Right lobe of liver (tissue), 4 donors: ENCODE measurements around the gene SNX19.

Experiments
- POLR2A ChIP-seq: fragments of 450-650 bp; IDR thresholded peaks from one replicate; pipeline ENCODE4 v1.6.1; 2017; ENCODE audit warnings: antibody characterized with exemption, mild to moderate bottlenecking
- TF ChIP-seq, protein P1 (sequence below), 4 donors: fragments of 200-600 bp in 3 of 4; fragments of 450-650 bp in 1 of 4; IDR thresholded peaks; one replicate each; pipeline versions ENCODE4 v1.5.1 to v1.8.0; 2016 to 2022; ENCODE audit warnings: antibody characterized with exemption in 4 of 4, mild to moderate bottlenecking in 2 of 4
- donor health status: DM: no; HTN: no; CAD: no.
- donor health status: DM: no; HTN: no; CAD: no.
- donor health status: DM: no; HTN: yes; CAD: no.

- TF ChIP-seq, protein P1, sequence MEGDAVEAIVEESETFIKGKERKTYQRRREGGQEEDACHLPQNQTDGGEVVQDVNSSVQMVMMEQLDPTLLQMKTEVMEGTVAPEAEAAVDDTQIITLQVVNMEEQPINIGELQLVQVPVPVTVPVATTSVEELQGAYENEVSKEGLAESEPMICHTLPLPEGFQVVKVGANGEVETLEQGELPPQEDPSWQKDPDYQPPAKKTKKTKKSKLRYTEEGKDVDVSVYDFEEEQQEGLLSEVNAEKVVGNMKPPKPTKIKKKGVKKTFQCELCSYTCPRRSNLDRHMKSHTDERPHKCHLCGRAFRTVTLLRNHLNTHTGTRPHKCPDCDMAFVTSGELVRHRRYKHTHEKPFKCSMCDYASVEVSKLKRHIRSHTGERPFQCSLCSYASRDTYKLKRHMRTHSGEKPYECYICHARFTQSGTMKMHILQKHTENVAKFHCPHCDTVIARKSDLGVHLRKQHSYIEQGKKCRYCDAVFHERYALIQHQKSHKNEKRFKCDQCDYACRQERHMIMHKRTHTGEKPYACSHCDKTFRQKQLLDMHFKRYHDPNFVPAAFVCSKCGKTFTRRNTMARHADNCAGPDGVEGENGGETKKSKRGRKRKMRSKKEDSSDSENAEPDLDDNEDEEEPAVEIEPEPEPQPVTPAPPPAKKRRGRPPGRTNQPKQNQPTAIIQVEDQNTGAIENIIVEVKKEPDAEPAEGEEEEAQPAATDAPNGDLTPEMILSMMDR (IDR thresholded peaks at IDR 0.05): no peak
- no peak for TF ChIP-seq POLR2A
Observed at GRCh38 chr11:130905512-130905911, 10.8 kb downstream of the SNX19 start.
